ENCODE measurements around the gene LRP1. TPM values are rescaled to one million over a fixed set of nuclear protein-coding genes. Genes with fewer than 3 reads are reported as not detected.

LRP1 gene
- total RNA-seq, 1 donor from 2014 or later = 24.7 TPM

DNA sequence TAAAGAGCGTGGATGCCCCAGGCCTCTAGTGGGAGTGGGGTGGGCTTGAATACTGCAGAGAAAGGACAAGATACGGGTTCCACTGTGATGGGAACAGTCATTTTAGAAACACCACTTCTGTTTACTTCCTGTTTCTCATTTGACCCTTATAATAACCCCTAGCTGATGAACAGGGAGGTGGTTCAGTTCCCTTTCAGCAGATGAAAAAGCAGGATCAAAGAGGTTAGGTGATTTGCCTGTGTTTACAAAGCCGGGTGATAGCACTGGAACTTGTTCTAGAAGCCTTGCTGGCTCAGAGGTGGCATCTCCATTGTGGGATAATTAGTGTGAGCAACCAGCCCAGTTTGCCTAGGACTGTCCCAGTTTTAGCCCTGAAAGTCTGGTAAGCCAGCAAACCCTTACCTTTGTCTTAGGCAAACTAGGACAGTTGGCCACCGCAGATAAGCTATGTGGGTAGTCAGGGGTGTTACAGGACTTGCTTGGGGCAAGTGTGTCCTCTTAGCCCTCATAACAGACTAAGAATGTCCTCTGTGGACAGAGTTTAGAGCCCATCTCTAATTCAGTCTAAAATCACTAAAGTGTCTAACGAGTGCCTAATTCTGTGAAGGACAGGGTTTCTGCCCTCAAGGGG is 26.6 kb downstream of the LRP1 start:
- no peaks in the 10 kb centered on the region for H3K9me3 Mint-ChIP-seq (ENCODE audit: unreplicated experiment)
- H3K27me3 Mint-ChIP-seq (ENCODE audit: unreplicated experiment) = peaks cover 24% of the 10 kb centered on the region
- peak overlapping the region; percentile 28 for H3K4me3 Mint-ChIP-seq (ENCODE audit: unreplicated experiment)
- H3K27ac Mint-ChIP-seq (ENCODE audit: unreplicated experiment) = no peak overlapping the region
- TF ChIP-seq, protein P1, sequence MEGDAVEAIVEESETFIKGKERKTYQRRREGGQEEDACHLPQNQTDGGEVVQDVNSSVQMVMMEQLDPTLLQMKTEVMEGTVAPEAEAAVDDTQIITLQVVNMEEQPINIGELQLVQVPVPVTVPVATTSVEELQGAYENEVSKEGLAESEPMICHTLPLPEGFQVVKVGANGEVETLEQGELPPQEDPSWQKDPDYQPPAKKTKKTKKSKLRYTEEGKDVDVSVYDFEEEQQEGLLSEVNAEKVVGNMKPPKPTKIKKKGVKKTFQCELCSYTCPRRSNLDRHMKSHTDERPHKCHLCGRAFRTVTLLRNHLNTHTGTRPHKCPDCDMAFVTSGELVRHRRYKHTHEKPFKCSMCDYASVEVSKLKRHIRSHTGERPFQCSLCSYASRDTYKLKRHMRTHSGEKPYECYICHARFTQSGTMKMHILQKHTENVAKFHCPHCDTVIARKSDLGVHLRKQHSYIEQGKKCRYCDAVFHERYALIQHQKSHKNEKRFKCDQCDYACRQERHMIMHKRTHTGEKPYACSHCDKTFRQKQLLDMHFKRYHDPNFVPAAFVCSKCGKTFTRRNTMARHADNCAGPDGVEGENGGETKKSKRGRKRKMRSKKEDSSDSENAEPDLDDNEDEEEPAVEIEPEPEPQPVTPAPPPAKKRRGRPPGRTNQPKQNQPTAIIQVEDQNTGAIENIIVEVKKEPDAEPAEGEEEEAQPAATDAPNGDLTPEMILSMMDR (IDR thresholded peaks at IDR 0.05; ENCODE audit: unreplicated experiment) = no peak
- peaks cover 4% of the 10 kb centered on the region for H3K36me3 Mint-ChIP-seq (ENCODE audit: low read depth, unreplicated experiment)
- DNase-seq (ENCODE audit: low spot score) = no peak
- peaks cover 22% of the 10 kb centered on the region for H3K4me1 Mint-ChIP-seq (ENCODE audit: unreplicated experiment)

DNA sequence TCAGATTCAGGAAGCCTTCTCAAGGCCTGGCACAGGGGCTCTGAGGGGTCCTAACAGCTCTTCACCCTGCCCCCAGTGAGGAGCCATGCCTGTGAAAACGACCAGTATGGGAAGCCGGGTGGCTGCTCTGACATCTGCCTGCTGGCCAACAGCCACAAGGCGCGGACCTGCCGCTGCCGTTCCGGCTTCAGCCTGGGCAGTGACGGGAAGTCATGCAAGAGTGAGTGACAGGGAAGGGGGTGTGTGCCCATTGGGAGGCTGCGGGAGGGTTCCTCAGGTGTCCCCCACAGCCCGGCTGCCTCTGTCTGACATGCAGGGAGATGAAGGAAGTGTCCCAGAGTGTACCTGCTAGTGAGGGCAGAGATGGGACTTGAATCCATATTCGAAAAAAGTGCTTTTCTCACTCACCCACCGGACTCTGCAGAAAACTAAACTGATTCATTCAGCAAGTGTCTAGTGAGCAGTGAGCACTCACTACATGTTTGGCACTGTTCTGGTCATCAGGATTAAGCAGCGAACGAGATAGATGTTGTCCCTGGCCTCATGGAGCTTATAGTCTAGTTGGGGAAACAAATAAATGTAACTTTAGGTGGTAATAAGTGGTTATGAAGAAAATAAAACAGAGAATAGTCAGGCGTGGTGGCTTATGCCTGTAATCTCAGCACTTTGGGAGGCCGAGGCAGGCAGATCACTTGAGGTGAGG is 28.6 kb downstream of the LRP1 start:
- no peak for DNase-seq (ENCODE audit: low spot score)
- peaks cover 17% of the 10 kb centered on the region for H3K4me1 Mint-ChIP-seq (ENCODE audit: unreplicated experiment)
- H3K27me3 Mint-ChIP-seq (ENCODE audit: unreplicated experiment) = peaks cover 22% of the 10 kb centered on the region
- H3K36me3 Mint-ChIP-seq (ENCODE audit: low read depth, unreplicated experiment) = peaks cover 15% of the 10 kb centered on the region
- TF ChIP-seq, protein P1 (IDR thresholded peaks at IDR 0.05; ENCODE audit: unreplicated experiment) = no peak
- no peak overlapping the region for H3K4me3 Mint-ChIP-seq (ENCODE audit: unreplicated experiment)
- H3K27ac Mint-ChIP-seq (ENCODE audit: unreplicated experiment) = no peak overlapping the region
- no peaks in the 10 kb centered on the region for H3K9me3 Mint-ChIP-seq (ENCODE audit: unreplicated experiment)

DNA sequence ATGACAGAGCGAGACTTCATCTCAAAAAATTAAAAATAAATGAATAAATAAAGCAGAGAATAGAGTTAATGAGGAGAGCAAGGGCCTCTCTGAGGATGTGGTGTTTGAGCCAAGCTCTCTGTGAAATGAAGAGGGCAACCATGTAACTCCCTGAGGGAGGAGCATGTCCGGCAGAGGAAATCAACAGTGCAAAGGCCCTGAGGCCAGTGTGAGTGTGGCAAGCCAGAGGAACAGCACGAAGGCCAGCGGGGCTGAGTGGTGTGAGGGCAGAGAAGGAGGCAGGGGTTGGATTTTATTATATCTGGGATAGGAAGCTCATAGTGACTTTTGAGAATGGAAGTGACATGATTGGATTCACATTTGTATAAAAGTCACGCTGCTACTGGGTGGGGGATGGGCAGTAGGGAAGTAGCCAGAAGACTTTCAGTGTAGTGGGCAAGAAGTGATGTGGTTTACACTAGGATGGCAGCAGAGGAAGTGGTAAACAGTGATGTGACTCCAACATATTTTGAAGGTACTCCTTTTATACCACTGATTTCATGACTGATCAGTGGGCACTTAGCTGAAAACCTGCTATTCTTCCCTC is 29.4 kb downstream of the LRP1 start:
- no peak overlapping the region for H3K27ac Mint-ChIP-seq (ENCODE audit: unreplicated experiment)
- H3K9me3 Mint-ChIP-seq (ENCODE audit: unreplicated experiment) = no peaks in the 10 kb centered on the region
- H3K27me3 Mint-ChIP-seq (ENCODE audit: unreplicated experiment) = peaks cover 22% of the 10 kb centered on the region
- TF ChIP-seq, protein P1 (IDR thresholded peaks at IDR 0.05; ENCODE audit: unreplicated experiment) = no peak
- H3K4me1 Mint-ChIP-seq (ENCODE audit: unreplicated experiment) = peaks cover 16% of the 10 kb centered on the region
- peaks cover 16% of the 10 kb centered on the region for H3K36me3 Mint-ChIP-seq (ENCODE audit: low read depth, unreplicated experiment)
- H3K4me3 Mint-ChIP-seq (ENCODE audit: unreplicated experiment) = no peak overlapping the region
- DNase-seq (ENCODE audit: low spot score) = no peak

DNA sequence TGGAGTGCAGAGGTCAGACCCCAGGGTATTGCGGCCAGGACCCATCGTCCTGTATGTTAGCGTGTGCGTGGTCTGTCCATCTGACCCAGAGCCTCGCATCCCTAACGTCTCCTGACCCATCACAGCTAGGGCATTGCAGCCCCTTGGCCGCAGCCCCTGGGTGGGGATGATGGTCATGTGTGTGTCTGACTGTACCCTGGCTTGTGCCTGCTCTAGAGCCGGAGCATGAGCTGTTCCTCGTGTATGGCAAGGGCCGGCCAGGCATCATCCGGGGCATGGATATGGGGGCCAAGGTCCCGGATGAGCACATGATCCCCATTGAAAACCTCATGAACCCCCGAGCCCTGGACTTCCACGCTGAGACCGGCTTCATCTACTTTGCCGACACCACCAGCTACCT is 29.9 kb downstream of the LRP1 start:
- Mint-ChIP-seq H3K4me3 (ENCODE audit: unreplicated experiment) (no peak overlapping the region), H3K36me3 (ENCODE audit: low read depth, unreplicated experiment) (peaks cover 15% of the 10 kb centered on the region), H3K4me1 (ENCODE audit: unreplicated experiment) (peaks cover 16% of the 10 kb centered on the region), H3K9me3 (ENCODE audit: unreplicated experiment) (no peaks in the 10 kb centered on the region), H3K27ac (ENCODE audit: unreplicated experiment) (no peak overlapping the region), H3K27me3 (ENCODE audit: unreplicated experiment) (peaks cover 18% of the 10 kb centered on the region)
- no peak for DNase-seq (ENCODE audit: low spot score)
- TF ChIP-seq, protein P1 (IDR thresholded peaks at IDR 0.05; ENCODE audit: unreplicated experiment) = no peak

DNA sequence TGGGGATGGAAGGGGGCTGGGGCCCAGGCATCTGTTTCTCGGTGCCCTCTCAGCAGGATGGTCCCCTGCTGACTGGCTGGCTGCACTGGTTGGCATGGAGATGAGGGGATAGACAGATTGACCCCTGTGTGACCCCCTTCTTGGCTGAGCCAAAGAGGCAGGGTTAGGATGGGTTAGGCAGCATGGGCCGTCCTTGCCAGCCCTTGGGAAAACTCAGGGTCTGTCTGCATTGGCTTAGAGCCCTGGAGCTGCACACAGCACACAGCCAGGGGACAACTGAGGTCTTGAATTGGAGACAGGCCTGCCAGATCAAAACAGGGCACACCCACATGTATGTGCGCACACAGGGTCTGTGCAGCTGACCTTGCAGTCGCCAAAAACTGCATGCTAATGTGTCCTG is 30.4 kb downstream of the LRP1 start:
- H3K9me3 Mint-ChIP-seq (ENCODE audit: unreplicated experiment) = no peaks in the 10 kb centered on the region
- peaks cover 16% of the 10 kb centered on the region for H3K27me3 Mint-ChIP-seq (ENCODE audit: unreplicated experiment)
- peaks cover 12% of the 10 kb centered on the region for H3K36me3 Mint-ChIP-seq (ENCODE audit: low read depth, unreplicated experiment)
- TF ChIP-seq, protein P1 (IDR thresholded peaks at IDR 0.05; ENCODE audit: unreplicated experiment) = no peak
- no peak overlapping the region for H3K27ac Mint-ChIP-seq (ENCODE audit: unreplicated experiment)
- H3K4me1 Mint-ChIP-seq (ENCODE audit: unreplicated experiment) = peaks cover 11% of the 10 kb centered on the region
- H3K4me3 Mint-ChIP-seq (ENCODE audit: unreplicated experiment) = no peak overlapping the region
- DNase-seq (ENCODE audit: low spot score) = no peak
